ENCODE measurements around the gene SNAPC1.

DNA sequence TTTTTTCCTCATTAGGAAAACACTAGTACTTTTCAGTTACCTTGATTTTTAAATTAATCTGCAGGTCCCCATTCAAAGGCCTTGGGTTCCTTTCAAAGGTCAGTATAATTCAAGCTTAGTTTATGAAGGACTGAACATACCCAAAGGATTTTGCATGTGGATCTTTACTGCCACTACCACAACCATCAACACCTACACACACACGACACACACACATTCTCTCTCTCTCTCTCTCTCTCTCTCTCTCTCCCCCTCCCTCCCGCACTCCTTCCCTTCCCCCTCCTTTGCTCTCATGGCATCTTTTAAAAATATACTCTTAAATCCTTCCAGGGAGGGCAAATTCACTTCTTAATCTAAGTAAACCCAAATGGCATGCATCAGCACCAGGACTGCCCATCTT is 38.1 kb upstream of the SNAPC1 start:
- TF ChIP-seq, protein P1, sequence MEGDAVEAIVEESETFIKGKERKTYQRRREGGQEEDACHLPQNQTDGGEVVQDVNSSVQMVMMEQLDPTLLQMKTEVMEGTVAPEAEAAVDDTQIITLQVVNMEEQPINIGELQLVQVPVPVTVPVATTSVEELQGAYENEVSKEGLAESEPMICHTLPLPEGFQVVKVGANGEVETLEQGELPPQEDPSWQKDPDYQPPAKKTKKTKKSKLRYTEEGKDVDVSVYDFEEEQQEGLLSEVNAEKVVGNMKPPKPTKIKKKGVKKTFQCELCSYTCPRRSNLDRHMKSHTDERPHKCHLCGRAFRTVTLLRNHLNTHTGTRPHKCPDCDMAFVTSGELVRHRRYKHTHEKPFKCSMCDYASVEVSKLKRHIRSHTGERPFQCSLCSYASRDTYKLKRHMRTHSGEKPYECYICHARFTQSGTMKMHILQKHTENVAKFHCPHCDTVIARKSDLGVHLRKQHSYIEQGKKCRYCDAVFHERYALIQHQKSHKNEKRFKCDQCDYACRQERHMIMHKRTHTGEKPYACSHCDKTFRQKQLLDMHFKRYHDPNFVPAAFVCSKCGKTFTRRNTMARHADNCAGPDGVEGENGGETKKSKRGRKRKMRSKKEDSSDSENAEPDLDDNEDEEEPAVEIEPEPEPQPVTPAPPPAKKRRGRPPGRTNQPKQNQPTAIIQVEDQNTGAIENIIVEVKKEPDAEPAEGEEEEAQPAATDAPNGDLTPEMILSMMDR (IDR thresholded peaks at IDR 0.05; ENCODE audit: insufficient read depth, low read length) = no peak
- no peak for TF ChIP-seq SPI1 (IDR thresholded peaks at IDR 0.05; ENCODE audit: borderline replicate concordance, low read depth)
- TF ChIP-seq POLR2AphosphoS5 (IDR thresholded peaks at IDR 0.05; ENCODE audit: low read depth) = no peak
- TF ChIP-seq, protein P2, sequence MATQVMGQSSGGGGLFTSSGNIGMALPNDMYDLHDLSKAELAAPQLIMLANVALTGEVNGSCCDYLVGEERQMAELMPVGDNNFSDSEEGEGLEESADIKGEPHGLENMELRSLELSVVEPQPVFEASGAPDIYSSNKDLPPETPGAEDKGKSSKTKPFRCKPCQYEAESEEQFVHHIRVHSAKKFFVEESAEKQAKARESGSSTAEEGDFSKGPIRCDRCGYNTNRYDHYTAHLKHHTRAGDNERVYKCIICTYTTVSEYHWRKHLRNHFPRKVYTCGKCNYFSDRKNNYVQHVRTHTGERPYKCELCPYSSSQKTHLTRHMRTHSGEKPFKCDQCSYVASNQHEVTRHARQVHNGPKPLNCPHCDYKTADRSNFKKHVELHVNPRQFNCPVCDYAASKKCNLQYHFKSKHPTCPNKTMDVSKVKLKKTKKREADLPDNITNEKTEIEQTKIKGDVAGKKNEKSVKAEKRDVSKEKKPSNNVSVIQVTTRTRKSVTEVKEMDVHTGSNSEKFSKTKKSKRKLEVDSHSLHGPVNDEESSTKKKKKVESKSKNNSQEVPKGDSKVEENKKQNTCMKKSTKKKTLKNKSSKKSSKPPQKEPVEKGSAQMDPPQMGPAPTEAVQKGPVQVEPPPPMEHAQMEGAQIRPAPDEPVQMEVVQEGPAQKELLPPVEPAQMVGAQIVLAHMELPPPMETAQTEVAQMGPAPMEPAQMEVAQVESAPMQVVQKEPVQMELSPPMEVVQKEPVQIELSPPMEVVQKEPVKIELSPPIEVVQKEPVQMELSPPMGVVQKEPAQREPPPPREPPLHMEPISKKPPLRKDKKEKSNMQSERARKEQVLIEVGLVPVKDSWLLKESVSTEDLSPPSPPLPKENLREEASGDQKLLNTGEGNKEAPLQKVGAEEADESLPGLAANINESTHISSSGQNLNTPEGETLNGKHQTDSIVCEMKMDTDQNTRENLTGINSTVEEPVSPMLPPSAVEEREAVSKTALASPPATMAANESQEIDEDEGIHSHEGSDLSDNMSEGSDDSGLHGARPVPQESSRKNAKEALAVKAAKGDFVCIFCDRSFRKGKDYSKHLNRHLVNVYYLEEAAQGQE (IDR thresholded peaks at IDR 0.05; ENCODE audit: insufficient replicate concordance, low read depth) = no peak
- no peak for TF ChIP-seq GABPA (IDR thresholded peaks at IDR 0.05; ENCODE audit: low read depth)

All from HL-60 (cell line).